Left lobe of liver (tissue), 2 donors: ENCODE measurements around the gene ZSCAN29. TPM values are rescaled to one million over a fixed set of nuclear protein-coding genes. Genes with fewer than 3 reads are reported as not detected.
"Not testable (repeated sequence)": the region's sequence is repeated elsewhere in the genome, so short reads cannot be mapped to it uniquely, and the experiment has no call there.

ENCODE experiments used
- ATAC-seq: fragments of 200-7000 bp; cut with Tn5 transposase; one replicate; pipeline ENCODE4 v1.9.1; 2020; ENCODE audit warnings: mild to moderate bottlenecking, moderate library complexity
- DNase-seq: peaks from one replicate; pipeline ENCODE4 v3.0.0-alpha.2; 2020; ENCODE audit warnings: low spot score
- total RNA-seq: library from RNA; stranded (reverse); gene quantifications from one replicate; pipeline ENCODE4 v1.2.1, GENCODE V29; 2021
- donor health status: DM: no; HTN: no; CAD: no; lungs with moderate emphysema.
- donor health status: DM: no; HTN: yes; CAD: no.

ZSCAN29 gene
- 15.7 TPM for total RNA-seq

DNA sequence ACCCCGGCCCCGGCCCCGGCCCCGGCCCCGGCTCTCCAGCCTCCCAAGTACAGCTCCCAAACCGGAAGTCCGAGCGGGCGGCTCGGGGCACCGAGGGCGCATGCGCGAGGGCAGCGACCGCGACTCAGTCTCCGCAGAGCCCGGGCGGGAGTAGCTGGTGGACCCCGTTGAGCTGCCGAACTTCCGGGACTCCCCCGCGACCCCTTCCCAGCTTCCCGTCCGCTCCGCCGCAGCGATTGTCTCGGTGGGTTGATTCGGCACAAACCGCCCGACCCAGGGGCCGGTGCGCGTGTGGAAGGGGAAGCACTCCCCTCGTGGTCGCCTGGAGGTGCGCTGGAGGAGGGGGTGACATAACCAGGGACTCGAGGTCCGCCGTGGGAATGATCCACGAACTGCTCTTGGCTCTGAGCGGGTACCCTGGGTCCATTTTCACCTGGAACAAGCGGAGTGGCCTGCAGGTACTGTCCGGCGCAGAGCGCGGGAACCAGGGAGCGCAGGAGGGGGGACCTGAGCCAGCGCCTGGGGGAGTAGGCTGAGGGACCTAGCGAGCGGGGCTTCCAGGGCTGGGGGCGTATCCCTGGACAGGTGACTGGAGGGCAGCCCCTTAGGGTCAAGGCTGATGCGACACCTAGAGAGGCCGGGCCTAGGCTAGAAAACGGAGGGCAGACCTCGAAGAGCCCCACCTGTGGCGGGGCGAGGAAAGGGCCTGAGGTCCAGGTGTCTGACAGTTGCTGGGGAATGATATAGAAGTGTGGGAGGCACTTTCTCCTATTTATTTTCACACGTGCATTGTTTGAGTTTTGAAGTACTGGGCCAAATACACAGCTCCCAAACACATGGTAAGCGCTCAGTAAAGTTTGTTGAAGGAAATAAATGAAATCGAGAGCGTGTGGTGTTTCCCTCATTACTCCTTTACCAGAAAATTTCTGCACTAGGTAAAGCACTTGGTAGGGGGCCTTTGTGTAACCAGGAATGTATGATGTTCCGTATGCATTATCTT is at the start of gene ZSCAN29, which contains the start of gene TUBGCP4:
ZSCAN29 (minus strand) TSS at position 69 of the 1,000 bp plus-strand sequence. CDS start 1,130 bp downstream, outside the sequence.
TUBGCP4 (plus strand) TSS at position 127 of the 1,000 bp plus-strand sequence; CDS start at position 381, 254 bp downstream.
- DNase-seq: peak; percentile 88
- peak; percentile 93 for ATAC-seq

GRCh38 chr15:43420435-43420834 is 49.6 kb upstream of the ZSCAN29 start:
- DNase-seq (no peak), ATAC-seq (no peak)

GRCh38 chr15:43414196-43414595 is 43.4 kb upstream of the ZSCAN29 start:
- ATAC-seq (no peak), DNase-seq (no peak)

GRCh38 chr15:43412096-43412495 is 41.3 kb upstream of the ZSCAN29 start:
- no peak for ATAC-seq
- no peak for DNase-seq

- ATAC-seq (no peak), DNase-seq (no peak)
These were observed 39.9 kb upstream of the ZSCAN29 start for GRCh38 chr15:43410572-43411214.

DNA sequence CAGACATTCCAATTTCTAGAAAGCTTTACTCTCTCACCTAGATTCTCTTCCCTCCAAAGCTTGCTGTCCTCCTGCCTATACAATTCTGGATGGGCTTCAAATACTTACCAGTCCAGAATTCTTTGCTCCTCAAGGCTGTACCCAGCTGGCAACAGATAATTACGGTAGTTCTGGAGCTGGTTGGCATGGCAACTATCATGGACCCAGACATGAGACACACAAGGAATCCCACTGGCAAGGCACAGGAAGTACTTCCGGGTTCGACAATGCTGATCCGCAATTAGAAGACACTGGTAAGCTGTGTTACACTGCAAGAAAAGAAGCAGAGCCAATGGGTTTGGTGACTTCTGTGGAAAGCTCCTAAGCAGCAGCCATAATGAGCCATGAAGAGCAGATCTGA is 37.9 kb upstream of the ZSCAN29 start:
- no peak for ATAC-seq
- DNase-seq: no peak

DNA sequence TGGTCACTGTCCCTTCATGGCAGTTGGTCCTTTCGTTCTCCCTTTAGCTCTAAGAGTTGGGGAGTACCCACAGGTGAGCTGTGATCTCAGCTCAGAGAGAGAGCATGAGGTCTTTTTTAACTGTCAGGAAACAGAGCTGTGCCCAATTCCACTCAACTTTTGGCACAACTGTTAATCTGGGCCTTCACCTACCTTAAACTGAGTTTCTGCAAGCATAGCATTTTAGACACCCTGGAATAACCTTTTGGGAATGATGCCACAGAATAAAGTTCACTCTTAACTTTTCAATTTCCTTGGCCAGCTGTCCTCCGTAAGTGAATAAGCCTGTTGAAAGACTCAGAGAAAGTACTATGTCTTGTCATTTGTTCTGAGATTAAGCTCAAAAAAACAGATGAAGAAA is 36.0 kb upstream of the ZSCAN29 start:
- DNase-seq (no peak), ATAC-seq (peak; percentile 79)

GRCh38 chr15:43406189-43406588 is 35.3 kb upstream of the ZSCAN29 start:
- ATAC-seq (peak; percentile 32), DNase-seq (no peak)

DNA sequence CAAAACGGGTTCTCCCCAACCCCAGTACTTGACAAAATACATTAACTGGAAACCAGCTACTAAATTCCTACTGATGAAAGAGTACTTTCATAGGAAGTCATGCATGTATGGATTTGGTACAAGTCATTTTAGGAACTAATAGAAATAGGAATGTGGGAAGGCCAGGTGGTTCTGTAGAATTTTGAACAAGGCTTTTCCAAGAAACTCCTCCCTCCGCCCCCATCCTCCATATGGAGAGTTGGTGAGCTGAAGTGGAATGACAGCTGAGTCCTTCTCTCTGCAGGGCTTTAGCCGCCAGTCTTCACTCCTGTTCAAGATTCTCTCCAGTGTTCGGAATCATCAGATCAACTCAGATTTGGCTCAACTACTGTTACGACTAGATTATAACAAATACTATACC is 33.3 kb upstream of the ZSCAN29 start:
- no peak for ATAC-seq
- no peak for DNase-seq

DNA sequence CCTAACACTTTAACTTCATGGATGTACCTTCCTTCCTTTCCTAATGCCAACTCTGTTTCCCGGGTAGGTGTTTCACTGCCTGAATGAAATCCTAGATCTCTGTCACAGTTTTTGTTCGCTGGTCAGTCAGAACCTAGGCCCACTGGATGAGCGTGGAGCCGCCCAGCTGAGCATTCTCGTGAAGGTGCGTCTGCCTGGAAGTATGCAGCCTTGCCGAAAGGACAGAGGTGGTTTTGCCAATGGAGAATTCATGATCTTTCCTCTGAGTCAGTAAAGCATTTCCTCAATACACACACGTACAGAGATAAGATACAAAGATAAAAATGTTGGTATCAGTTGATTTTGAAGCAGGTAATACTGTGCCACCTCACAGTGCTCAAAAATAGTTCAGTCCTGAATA is 32.8 kb upstream of the ZSCAN29 start:
- DNase-seq: no peak

DNA sequence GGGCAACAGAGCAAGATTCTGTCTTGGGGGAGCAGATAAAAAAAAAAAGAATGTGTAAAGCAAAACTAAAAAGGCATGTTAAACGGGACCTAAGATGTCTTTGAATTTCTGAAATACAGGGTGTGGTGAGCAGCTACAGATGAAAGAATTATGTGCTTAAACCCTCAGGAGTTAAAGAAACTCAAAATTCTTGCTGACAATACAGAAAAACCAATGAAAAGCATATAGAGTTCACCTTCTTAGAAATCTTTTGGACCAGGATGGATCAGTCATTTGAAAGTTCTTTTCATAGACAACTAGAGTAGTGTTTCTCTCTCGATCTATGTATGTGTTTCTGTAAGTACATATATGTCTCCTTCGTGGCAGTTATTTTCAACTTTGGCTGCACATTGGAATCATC is 31.4 kb upstream of the ZSCAN29 start:
- ATAC-seq: no peak
- no peak for DNase-seq

More for the DNA sequence above, 32.8 kb upstream of the ZSCAN29 start:
- ATAC-seq: no peak

GRCh38 chr15:43393592-43393991 is 22.7 kb upstream of the ZSCAN29 start:
- not testable (repeated sequence) for ATAC-seq, DNase-seq

DNA sequence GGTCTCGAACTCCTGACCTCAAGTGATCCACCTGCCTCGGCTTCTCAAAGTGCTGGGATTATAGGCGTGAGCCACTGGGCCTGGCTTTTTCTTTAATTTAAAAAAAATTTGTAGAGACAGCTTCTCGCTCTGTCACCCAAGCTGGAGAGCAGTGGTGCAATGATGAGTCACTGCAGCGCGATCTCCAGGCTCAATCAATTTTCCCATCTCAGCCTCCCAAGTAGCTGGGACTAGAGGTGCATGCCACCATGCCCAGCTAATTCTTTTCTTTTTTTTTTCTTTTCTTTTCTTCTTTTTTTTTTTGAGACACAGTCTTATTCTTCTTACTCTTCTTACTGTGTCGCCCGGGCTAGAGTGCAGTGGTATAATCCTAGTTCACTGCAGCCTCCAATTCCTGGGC is 19.9 kb upstream of the ZSCAN29 start:
- DNase-seq: no peak
- no peak for ATAC-seq

- ATAC-seq: no peak
- DNase-seq: no peak
These were observed 12.2 kb upstream of the ZSCAN29 start for GRCh38 chr15:43383070-43383469.

GRCh38 chr15:43382310-43382709 is 11.5 kb upstream of the ZSCAN29 start:
- DNase-seq: no peak

GRCh38 chr15:43378601-43379000 is 7.8 kb upstream of the ZSCAN29 start:
- ATAC-seq (no peak), DNase-seq (no peak)

More at GRCh38 chr15:43382310-43382709, 11.5 kb upstream of the ZSCAN29 start:
- no peak for ATAC-seq

DNA sequence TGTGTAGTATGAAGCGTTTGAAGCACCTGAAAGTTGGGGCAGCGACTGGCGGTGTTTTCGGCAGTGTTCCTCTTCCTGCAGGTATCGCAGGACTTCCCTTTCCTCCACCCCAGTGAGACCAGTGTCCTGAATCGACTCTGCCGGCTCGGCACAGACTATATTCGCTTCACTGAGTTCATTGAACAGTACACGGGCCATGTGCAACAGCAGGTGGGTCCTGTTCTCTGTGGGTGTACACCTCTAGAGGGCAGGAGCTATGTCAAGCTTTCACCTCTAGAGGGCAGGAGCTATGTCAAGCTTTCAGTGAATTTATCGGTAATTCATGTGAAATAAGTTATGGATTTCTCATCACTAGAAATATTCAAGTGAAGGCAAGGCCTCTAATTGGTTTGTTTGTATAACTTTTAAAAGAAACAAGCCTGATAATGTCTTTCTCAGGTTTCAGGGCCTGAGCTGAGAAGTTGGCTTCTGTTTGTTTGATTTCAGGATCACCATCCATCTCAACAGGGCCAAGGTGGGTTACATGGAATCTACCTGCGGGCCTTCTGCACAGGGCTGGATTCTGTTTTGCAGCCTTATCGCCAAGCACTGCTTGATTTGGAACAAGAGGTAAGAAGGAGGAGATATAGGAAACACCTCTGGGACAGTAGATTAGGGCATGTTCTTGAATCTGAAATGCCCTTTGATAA is 5.3 kb upstream of the ZSCAN29 start:
- ATAC-seq: peak; percentile 54

GRCh38 chr15:43370310-43370974 is 401 bp downstream of the ZSCAN29 start:
- DNase-seq (no peak), ATAC-seq (peak; percentile 68)

More for the DNA sequence above, 5.3 kb upstream of the ZSCAN29 start:
- DNase-seq: no peak

- DNase-seq (no peak), ATAC-seq (no peak)
These were observed 9.4 kb downstream of the ZSCAN29 start for GRCh38 chr15:43361313-43361903.

- ATAC-seq (no peak), DNase-seq (no peak)
These were observed 10.0 kb downstream of the ZSCAN29 start for GRCh38 chr15:43360821-43361220.
